Right atrium auricular region (tissue), 2 donors: ENCODE results near the gene XCL1. TPM values are rescaled to one million over a fixed set of nuclear protein-coding genes. Genes with fewer than 3 reads are reported as not detected.

Source experiments
- DNase-seq: peaks from one replicate; pipeline ENCODE4 v3.0.0-alpha.2; 2019; ENCODE audit warnings: low spot score
- H3K27ac ChIP-seq, 2 donors: fragments of 200-600 bp; sonication (generic); 1 replicate in 1 of 2; 2 replicates in 1 of 2; pipeline ENCODE4 v1.5.1; 2016 to 2019
- H3K27me3 ChIP-seq, 2 donors: fragments of 200-600 bp; sonication (generic); one replicate each; pipeline versions ENCODE4 v1.5.1 to v1.6.0; 2017 to 2019
- H3K36me3 ChIP-seq: fragments of 200-600 bp; sonication (generic); one replicate; pipeline ENCODE4 v1.5.1; 2016
- H3K4me1 ChIP-seq, 2 donors: fragments of 200-600 bp; sonication (generic); one replicate each; pipeline versions ENCODE4 v1.5.1 to v1.6.0; 2017 to 2019
- H3K4me3 ChIP-seq, 2 donors: fragments of 200-600 bp; sonication (generic); 1 replicate in 1 of 2; 2 replicates in 1 of 2; pipeline ENCODE4 v1.5.1; 2017 to 2019; ENCODE audit warnings: mild to moderate bottlenecking in 1 of 2, moderate library complexity in 1 of 2
- H3K9me3 ChIP-seq, 2 donors: fragments of 200-600 bp; sonication (generic); one replicate each; pipeline ENCODE4 v1.5.1; 2019
- total RNA-seq, 2 donors: library from RNA; depleted of rRNA; stranded (reverse); fragments of >200 nt; gene quantifications; one replicate each; pipeline ENCODE4 v1.1.0, GENCODE V29; 2016
- TF ChIP-seq, protein P1 (sequence below), 2 donors: fragments of 200-600 bp; sonication (generic); IDR thresholded peaks; one replicate each; pipeline ENCODE4 v1.5.1; 2019; ENCODE audit warnings: antibody characterized with exemption in 2 of 2

XCL1 gene
- total RNA-seq, 2 donors from 2014 or later = 0.39 TPM; not detected in 1

DNA sequence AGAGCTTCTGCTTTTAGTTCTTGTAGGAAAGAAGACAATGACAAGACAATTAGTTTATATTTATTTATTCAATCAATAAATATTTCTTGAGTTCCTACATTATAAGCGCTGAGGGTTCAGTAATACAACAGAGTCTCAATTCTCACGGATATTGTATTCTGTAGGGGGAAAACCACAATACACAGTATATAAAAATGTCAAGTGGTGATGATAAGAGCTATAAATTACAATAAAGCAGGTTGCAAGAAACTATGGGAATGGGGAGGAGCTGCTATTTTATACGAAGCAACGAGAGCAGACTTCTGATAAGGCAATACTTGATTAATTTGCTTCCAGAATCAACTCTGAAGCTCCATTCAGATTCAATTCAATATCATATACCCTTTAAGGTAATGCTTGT, 10.6 kb upstream of the XCL1 start:
- Histone ChIP-seq H3K4me3 (no peak overlapping the region), H3K27me3 (no peaks in the 10 kb centered on the region), H3K27ac (no peak overlapping the region), H3K4me1 (no peaks in the 10 kb centered on the region), H3K36me3 (no peaks in the 10 kb centered on the region), H3K9me3 (no peaks in the 10 kb centered on the region)
- TF ChIP-seq, protein P1, sequence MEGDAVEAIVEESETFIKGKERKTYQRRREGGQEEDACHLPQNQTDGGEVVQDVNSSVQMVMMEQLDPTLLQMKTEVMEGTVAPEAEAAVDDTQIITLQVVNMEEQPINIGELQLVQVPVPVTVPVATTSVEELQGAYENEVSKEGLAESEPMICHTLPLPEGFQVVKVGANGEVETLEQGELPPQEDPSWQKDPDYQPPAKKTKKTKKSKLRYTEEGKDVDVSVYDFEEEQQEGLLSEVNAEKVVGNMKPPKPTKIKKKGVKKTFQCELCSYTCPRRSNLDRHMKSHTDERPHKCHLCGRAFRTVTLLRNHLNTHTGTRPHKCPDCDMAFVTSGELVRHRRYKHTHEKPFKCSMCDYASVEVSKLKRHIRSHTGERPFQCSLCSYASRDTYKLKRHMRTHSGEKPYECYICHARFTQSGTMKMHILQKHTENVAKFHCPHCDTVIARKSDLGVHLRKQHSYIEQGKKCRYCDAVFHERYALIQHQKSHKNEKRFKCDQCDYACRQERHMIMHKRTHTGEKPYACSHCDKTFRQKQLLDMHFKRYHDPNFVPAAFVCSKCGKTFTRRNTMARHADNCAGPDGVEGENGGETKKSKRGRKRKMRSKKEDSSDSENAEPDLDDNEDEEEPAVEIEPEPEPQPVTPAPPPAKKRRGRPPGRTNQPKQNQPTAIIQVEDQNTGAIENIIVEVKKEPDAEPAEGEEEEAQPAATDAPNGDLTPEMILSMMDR (IDR thresholded peaks at IDR 0.05) = no peak
- DNase-seq = no peak

DNA sequence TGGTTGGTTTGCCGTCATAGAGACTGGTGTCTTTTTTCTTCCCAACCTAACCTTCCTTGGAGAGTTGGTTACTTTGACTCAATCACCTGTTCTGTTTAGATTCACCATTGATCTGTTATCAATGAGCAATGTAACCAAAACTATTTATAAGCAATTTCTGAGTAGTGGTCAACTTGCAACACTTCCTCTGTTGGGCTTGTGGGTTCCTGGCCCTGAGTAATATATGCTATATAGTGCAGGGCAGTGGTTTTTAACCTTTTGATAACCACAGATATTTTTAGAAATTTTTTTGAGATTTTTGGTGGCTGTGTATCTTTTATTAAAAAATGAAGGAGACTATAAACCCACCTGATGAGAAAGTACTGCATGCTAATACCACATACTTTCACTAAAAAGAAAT, 9.4 kb upstream of the XCL1 start:
- Histone ChIP-seq H3K27me3 (no peaks in the 10 kb centered on the region), H3K9me3 (no peaks in the 10 kb centered on the region), H3K27ac (no peak overlapping the region), H3K4me1 (no peaks in the 10 kb centered on the region), H3K4me3 (no peak overlapping the region), H3K36me3 (no peaks in the 10 kb centered on the region)
- TF ChIP-seq, protein P1 (IDR thresholded peaks at IDR 0.05) = no peak
- DNase-seq = no peak

- Histone ChIP-seq H3K4me1 (no peaks in the 10 kb centered on the region), H3K27me3 (no peaks in the 10 kb centered on the region), H3K9me3 (no peaks in the 10 kb centered on the region), H3K4me3 (no peak overlapping the region), H3K27ac (no peak overlapping the region), H3K36me3 (no peaks in the 10 kb centered on the region)
- TF ChIP-seq, protein P1 (IDR thresholded peaks at IDR 0.05) = no peak
- no peak for DNase-seq
Measured at GRCh38 chr1:168567568-168567967, 8.8 kb upstream of the XCL1 start.

- Histone ChIP-seq H3K4me3 (no peak overlapping the region), H3K27me3 (no peaks in the 10 kb centered on the region), H3K9me3 (no peaks in the 10 kb centered on the region), H3K27ac (no peak overlapping the region), H3K36me3 (no peaks in the 10 kb centered on the region), H3K4me1 (no peaks in the 10 kb centered on the region)
- DNase-seq = no peak
- TF ChIP-seq, protein P1 (IDR thresholded peaks at IDR 0.05) = no peak
Measured at GRCh38 chr1:168568346-168568745, 8.1 kb upstream of the XCL1 start.

GRCh38 chr1:168570652-168571051, 5.8 kb upstream of the XCL1 start:
- no peak for DNase-seq
- Histone ChIP-seq H3K4me1 (no peaks in the 10 kb centered on the region), H3K9me3 (no peaks in the 10 kb centered on the region), H3K4me3 (no peak overlapping the region), H3K36me3 (no peaks in the 10 kb centered on the region), H3K27ac (no peak overlapping the region), H3K27me3 (no peaks in the 10 kb centered on the region)
- TF ChIP-seq, protein P1 (IDR thresholded peaks at IDR 0.05) = no peak

DNA sequence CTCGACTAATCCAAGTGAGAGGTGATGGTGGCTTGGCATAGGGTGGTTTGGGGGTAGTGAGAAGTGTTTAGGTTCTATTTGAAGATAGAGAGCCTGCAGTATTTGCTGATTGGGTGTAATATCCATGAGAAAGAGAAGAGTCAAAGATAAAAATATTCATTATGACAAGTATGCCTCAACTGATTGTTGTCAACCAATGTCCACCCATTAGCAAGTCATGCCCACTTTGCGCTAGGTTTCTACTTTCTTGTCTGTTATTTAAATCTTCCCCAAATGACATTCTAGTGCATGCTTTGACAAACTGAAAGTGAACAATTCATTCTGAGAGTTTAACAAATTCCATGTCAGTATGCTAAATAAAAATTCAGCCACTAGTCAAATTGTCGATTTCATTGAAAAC, 3.8 kb upstream of the XCL1 start:
- Histone ChIP-seq H3K4me1 (no peaks in the 10 kb centered on the region), H3K4me3 (no peak overlapping the region), H3K36me3 (no peaks in the 10 kb centered on the region), H3K9me3 (no peaks in the 10 kb centered on the region), H3K27me3 (no peaks in the 10 kb centered on the region), H3K27ac (no peak overlapping the region)
- TF ChIP-seq, protein P1 (IDR thresholded peaks at IDR 0.05) = no peak
- DNase-seq = no peak
